Testis (tissue), 3 donors: Measurements from ENCODE around the gene SMAGP. TPM values are rescaled to one million over a fixed set of nuclear protein-coding genes. Genes with fewer than 3 reads are reported as not detected.
"Not testable (repeated sequence)": the region's sequence is repeated elsewhere in the genome, so short reads cannot be mapped to it uniquely, and the experiment has no call there.

Experiments used
- DNase-seq: peaks from one replicate; pipeline ENCODE4 v3.0.0-alpha.2; 2019
- H3K27ac ChIP-seq, 2 donors: fragments of 200-600 bp; sonication (generic); one replicate each; pipeline ENCODE4 v1.5.1; 2019
- H3K27me3 ChIP-seq: fragments of 200-600 bp; sonication (generic); one replicate; pipeline ENCODE4 v1.5.1; 2019
- H3K36me3 ChIP-seq: fragments of 200-600 bp; sonication (generic); one replicate; pipeline ENCODE4 v1.5.1; 2017; ENCODE audit warnings: low read depth; ENCODE audit errors: missing control alignments
- H3K4me1 ChIP-seq: fragments of 200-600 bp; sonication (generic); one replicate; pipeline ENCODE4 v1.5.1; 2019
- H3K4me3 ChIP-seq, 2 donors: fragments of 200-600 bp; sonication (generic); one replicate each; pipeline ENCODE4 v1.5.1; 2017 to 2019
- H3K9me3 ChIP-seq: fragments of 200-600 bp; sonication (generic); one replicate; pipeline ENCODE4 v1.5.1; 2017
- POLR2A ChIP-seq: fragments of 450-650 bp; IDR thresholded peaks from one replicate; pipeline ENCODE4 v1.6.1; 2017; ENCODE audit warnings: antibody characterized with exemption, mild to moderate bottlenecking, moderate library complexity
- WGBS, 2 donors: methylation state at CpG; one replicate each; pipeline ENCODE4 v1.1.5; 2018; 5-methylcytosine and 5-hydroxymethylcytosine counted together
- intact Hi-C: fragments of 100-400 bp; cut with DNase I; formaldehyde crosslinking; loops from one replicate; pipeline ENCODE4 v1.15.1; 2023; ENCODE audit warnings: low total_unique reads
- polyA plus RNA-seq: library from polyadenylated mRNA; stranded (reverse); fragments of 350-450 nt; fragmentation: Illumina TruSeq; extraction: RNeasy Lipid Tissue Mini Kit (QIAGEN cat#74804); gene quantifications from one replicate; pipeline ENCODE4 v1.2.3, GENCODE V29; 2014; ENCODE audit warnings: low read depth, low replicate concordance; ENCODE audit not compliant: insufficient read depth
- total RNA-seq, 2 donors: library from RNA; depleted of rRNA; stranded (reverse); fragments of >200 nt; gene quantifications; one replicate each; pipeline ENCODE4 v1.2.3, GENCODE V29; 2016
- TF ChIP-seq, protein P1 (sequence below), 3 experiments: fragments of 450-650 bp in 2 of 3; fragments of 200-600 bp in 1 of 3; sonication (generic) in 1 of 3; IDR thresholded peaks; one replicate each; pipeline ENCODE4 v1.5.1; 2016 to 2019; ENCODE audit warnings: antibody characterized with exemption in 3 of 3, mild to moderate bottlenecking in 2 of 3, moderate library complexity in 1 of 3

SMAGP gene
- total and polyA plus RNA-seq, 3 donors from 2014 or later: 12.2 to 16.0 (median 13.5) TPM

GRCh38 chr12:51224625-51225024, 45.6 kb downstream of the SMAGP start:
- no peaks in the 10 kb centered on the region for H3K4me1 ChIP-seq
- no peaks in the 10 kb centered on the region for H3K9me3 ChIP-seq
- no peaks in the 10 kb centered on the region for H3K27me3 ChIP-seq
- DNase-seq: no peak
- H3K27ac ChIP-seq: no peak overlapping the region
- intact Hi-C loops: no loop called here
- no peak for TF ChIP-seq POLR2A
- TF ChIP-seq, protein P1, sequence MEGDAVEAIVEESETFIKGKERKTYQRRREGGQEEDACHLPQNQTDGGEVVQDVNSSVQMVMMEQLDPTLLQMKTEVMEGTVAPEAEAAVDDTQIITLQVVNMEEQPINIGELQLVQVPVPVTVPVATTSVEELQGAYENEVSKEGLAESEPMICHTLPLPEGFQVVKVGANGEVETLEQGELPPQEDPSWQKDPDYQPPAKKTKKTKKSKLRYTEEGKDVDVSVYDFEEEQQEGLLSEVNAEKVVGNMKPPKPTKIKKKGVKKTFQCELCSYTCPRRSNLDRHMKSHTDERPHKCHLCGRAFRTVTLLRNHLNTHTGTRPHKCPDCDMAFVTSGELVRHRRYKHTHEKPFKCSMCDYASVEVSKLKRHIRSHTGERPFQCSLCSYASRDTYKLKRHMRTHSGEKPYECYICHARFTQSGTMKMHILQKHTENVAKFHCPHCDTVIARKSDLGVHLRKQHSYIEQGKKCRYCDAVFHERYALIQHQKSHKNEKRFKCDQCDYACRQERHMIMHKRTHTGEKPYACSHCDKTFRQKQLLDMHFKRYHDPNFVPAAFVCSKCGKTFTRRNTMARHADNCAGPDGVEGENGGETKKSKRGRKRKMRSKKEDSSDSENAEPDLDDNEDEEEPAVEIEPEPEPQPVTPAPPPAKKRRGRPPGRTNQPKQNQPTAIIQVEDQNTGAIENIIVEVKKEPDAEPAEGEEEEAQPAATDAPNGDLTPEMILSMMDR (IDR thresholded peaks at IDR 0.05): no peak
- WGBS, 2 donors: 88 to 93% methylated on average over 3 of the region's 3 CpGs
- no peak overlapping the region for H3K4me3 ChIP-seq
- H3K36me3 ChIP-seq: no peaks in the 10 kb centered on the region

GRCh38 chr12:51222461-51222860, 47.8 kb downstream of the SMAGP start:
- 54 to 56% methylated on average over 7 of the region's 7 CpGs for WGBS, 2 donors
- Histone ChIP-seq H3K27me3 (no peaks in the 10 kb centered on the region), H3K4me1 (no peaks in the 10 kb centered on the region), H3K36me3 (no peaks in the 10 kb centered on the region), H3K27ac (no peak overlapping the region), H3K4me3 (no peak overlapping the region), H3K9me3 (no peaks in the 10 kb centered on the region)
- TF ChIP-seq, protein P1 (IDR thresholded peaks at IDR 0.05): no peak
- no peak for TF ChIP-seq POLR2A
- DNase-seq: no peak
- intact Hi-C loops: no loop called here

GRCh38 chr12:51219857-51220256, 50.4 kb downstream of the SMAGP start:
- DNase-seq, H3K27ac ChIP-seq, H3K36me3 ChIP-seq, H3K27me3 ChIP-seq, H3K4me3 ChIP-seq, intact Hi-C loops, H3K4me1 ChIP-seq, H3K9me3 ChIP-seq: not testable (repeated sequence)
- WGBS, 2 donors: 81 to 90% methylated on average over 12 of the region's 12 CpGs

DNA sequence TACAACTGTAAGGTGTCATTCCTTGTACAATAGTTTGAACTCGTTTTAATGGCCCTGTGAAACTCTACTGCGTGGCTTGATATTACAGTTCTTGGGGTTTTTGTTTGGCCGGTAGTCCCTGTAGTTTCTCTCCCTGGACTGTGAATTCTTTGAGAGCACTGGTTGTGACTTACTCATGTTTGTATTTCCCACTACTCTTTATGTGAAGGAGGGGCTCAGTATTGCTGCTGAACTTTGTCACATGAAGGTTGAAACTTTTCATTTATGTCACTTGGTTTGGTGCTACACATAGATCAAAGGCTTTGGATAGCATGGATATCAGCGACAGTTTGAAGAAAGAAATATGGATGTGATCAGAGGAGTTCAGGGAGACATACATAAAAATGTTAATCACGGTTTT, 50.9 kb downstream of the SMAGP start:
- Histone ChIP-seq H3K4me1 (no peaks in the 10 kb centered on the region), H3K36me3 (no peaks in the 10 kb centered on the region), H3K4me3 (no peak overlapping the region), H3K27ac (peak overlapping the region in 1 of 2 donors; percentile 95), H3K27me3 (no peaks in the 10 kb centered on the region), H3K9me3 (no peaks in the 10 kb centered on the region)
- no peak for DNase-seq
- intact Hi-C loops: no loop called here
- no peak for TF ChIP-seq POLR2A
- TF ChIP-seq, protein P1 (IDR thresholded peaks at IDR 0.05): no peak
- WGBS, 2 donors: 62 to 71% methylated on average over 5 of the region's 5 CpGs

DNA sequence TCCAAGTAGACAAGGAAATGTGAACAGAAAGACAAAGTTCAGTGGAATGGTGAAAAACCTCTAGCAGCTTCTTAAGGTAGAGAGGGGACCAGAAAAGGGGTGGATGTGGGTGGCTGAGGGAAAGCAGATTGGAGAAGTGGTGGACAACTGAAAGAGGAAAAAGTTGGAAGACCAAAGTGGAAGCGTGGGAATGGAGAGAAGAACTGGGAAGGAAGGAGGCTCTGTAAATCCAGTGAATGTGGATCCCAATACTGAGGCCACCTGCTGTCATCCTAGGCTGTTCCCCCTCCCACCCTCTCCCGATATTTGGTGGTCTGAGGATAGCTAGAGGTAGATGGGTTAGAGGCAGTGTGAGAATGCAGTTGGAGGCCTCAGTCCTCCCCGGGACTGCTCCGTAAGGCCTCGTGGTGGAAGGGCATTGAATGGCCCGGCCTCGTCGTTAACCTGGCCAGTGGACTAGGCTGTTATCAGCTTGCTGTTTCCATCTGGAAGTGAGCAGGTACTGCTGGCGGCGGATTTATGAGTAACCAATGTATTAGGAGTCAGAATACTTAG, 51.5 kb downstream of the SMAGP start:
- intact Hi-C loops: no loop called here
- Histone ChIP-seq H3K27me3 (no peaks in the 10 kb centered on the region), H3K9me3 (no peaks in the 10 kb centered on the region), H3K4me1 (no peaks in the 10 kb centered on the region), H3K27ac (peak overlapping the region; percentile 95), H3K4me3 (peak overlapping the region; percentile 84 to 91), H3K36me3 (no peaks in the 10 kb centered on the region)
- WGBS, 2 donors: 37 to 43% methylated on average over 8 to 10 of the region's 10 CpGs
- no peak for DNase-seq
- TF ChIP-seq, protein P1 (IDR thresholded peaks at IDR 0.05): no peak
- TF ChIP-seq POLR2A: no peak
